Central memory CD4-positive, alpha-beta T cell (primary cell): Measurements from ENCODE around the gene CWC22.
"Not testable (repeated sequence)": the region's sequence is repeated elsewhere in the genome, so short reads cannot be mapped to it uniquely, and the experiment has no call there.

Experiments used
- DNase-seq: peaks from one replicate; pipeline ENCODE4 v3.0.0; 2022

Gene CWC22

DNA sequence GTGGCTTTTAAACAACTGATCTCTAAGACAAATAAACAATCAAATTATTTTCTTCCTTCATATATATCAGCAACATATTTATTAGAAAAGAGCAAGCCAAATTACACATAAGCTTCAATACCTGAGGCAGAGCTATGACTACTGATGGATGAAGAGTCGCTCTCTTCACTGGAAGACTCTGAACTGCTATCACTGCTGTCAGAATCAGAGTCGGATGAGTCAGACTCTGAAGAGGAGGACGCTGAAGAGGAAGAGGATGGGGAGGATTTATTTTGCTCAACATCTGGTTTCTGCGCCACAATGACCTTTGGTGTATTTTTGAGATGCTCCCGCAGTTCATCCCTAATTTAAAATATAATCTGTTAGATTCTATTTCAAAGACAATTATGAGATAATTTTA, 56.7 kb downstream of the CWC22 start:
- no peak for DNase-seq

GRCh38 chr2:179949438-179949837, 57.7 kb downstream of the CWC22 start:
- DNase-seq: no peak

GRCh38 chr2:179948058-179948457, 59.0 kb downstream of the CWC22 start:
- DNase-seq: no peak

DNA sequence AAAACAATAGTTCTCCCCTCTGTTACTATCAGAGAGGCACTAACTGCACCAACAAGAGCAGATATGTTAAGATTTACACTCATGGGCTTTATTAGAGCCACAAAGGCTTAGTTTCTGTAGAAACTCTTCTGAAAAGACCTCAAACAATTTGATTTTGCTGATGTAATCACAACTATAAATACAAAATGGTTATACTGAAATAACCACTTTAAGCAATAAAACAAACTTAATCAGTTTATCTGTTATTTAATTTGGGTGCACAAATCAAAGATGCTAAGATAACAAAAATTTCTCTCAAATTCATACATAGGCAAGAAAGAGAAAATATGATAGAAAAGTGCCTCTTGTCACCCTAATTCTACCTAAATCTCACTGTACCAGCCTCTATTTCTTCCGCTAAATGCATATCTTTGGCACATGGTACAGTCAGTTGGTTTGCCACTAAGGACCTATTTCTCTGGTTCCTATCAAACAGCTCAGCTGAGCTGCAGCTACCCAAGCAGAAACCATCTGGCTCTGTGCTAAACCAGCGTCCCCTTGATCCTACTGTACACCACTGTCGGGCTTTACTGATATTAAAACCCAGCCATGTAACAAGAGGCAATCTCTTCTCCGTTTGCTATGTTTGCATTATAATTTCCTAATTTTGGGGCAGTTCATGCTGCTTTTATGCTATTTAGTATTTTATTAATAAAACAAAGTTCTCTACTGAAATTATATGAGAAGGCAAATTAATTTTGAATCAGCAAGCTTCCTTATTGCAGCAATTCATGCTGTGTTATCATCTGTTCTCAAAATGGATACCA, 60.1 kb downstream of the CWC22 start:
- no peak for DNase-seq

- DNase-seq: no peak
Observed at GRCh38 chr2:179946346-179946745, 60.8 kb downstream of the CWC22 start.

- no peak for DNase-seq
Observed at GRCh38 chr2:179939259-179939658, 67.8 kb downstream of the CWC22 start.

DNA sequence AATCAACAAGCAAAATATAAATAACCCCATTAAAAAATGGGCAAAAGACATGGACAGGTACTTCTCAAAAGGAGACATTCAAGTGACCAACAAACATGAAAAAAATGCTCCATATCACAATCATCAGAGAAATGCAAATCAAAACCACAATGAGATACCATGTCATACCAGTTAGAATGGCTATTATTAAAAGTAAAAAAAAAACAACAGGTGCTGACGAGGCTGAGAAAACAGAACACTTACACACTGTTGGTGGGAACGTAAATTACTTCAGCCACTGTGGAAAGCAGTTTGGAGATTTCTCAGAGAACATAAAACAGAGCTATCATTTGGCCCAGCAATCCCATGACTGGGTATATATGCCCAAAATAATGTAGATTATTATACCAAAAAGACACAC, 69.1 kb downstream of the CWC22 start:
- DNase-seq: no peak

DNA sequence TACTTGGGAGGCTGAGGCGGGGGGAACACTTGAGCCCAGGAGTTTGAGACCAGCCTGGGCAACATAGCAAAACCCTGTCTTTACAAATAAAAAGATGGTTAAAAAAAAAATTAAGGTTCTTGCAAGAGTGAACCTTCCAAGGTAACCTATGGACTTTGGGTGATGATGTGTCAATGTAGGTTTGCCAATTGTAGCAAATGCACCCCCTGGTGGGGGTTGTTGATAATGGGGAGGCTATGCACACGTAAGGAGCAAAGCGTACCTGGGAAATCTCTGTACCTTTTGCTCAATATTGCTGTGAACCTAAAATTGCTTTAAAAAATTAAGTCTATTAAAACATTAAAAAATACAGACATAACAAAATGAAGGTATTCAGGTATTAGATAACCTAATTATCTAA, 70.4 kb downstream of the CWC22 start:
- no peak for DNase-seq

- DNase-seq: no peak
Observed at GRCh38 chr2:179936141-179936540, 71.0 kb downstream of the CWC22 start.

DNA sequence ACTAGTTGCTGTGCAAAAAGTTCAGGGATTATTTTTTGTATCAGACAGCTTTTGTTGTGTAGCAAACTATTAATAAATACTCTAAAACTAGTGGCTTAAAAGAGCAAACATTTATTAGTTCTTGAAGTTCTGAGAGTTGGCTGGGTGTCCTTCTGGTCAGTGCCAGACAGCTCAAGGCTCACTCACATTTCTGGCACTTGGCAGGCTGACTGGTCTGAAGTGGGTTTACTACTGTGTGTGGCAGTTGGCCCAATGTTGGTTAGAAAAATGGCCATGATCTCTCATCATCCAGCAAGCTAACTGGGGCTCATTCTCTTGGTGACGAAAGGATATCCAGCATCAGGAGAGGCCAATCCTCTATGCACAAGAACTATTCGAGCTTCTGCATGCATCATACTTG, 74.3 kb downstream of the CWC22 start:
- no peak for DNase-seq

DNA sequence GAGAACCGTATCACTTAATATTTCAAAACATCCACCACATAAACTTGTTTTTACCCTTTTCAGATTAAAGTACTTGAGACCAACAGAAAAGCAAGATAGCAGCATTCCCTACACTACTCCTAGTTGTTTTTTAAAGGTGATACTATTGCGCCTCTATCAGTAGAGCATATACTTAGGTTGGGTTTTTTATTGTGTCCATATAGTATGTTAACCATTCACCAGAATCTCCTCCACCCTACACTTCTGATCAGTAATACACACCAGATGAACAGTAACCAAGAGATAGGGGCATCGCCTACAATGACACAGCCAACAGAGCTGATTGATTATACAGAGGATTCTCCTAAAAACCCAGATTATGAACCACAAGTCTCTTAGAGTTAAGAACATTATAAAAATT, 75.6 kb downstream of the CWC22 start:
- no peak for DNase-seq

DNA sequence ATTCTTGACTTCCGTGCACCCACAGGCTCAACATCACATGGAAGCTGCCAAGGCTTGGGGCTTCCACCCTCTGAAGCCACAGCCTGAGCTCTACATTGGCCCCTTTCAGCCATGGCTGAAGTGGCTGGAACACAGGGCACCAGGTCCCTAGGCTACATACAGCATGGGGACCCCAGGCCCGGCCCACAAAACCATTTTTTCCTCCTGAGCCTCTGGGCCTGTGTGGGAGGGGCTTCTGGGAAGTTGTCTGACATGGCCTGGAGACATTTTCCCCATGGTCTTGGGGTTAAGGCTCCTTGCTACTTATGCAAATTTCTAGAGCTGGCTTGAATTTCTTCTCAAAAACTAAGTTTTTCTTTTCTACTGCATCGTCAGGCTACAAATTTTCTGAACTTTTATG, 77.1 kb downstream of the CWC22 start:
- DNase-seq: not testable (repeated sequence)

- no peak for DNase-seq
Observed at GRCh38 chr2:179927041-179927440, 80.1 kb downstream of the CWC22 start.

DNA sequence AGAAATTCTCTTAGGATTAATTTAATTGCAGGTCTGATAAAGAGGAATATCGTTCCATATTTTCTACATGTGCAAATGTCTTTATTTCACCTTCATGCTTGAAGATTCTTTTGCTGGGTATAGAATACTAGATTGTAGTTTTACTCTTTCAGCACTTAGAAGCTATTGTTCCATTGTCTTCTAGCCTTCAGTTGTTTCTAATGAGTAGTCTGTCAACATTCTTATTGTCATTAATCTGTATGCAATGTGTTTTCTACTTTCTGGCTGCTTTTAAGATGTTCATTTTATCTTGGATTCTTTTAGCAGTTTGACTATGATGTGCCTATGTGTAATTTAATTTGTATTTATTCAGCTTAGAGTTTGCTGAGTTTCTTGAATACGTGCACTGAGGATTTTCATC, 81.4 kb downstream of the CWC22 start:
- no peak for DNase-seq

DNA sequence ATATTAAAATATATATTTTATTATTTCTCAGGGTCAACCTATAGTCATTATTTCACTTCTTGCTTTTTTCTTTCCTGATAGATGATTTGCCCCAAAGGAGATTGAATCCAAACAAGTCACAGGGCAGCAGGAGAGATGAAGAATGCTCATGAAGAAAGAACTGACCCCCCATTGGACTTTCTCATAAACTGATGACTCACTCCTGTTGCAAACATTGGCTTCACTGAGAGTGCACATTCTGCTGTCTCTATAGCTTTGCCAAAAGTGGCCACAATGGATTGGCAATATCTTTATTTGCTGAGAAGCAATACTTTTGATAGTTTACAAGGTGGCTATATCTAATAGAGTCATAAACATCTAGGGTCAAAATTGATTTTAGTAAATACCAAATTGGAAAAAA, 89.8 kb downstream of the CWC22 start:
- no peak for DNase-seq

DNA sequence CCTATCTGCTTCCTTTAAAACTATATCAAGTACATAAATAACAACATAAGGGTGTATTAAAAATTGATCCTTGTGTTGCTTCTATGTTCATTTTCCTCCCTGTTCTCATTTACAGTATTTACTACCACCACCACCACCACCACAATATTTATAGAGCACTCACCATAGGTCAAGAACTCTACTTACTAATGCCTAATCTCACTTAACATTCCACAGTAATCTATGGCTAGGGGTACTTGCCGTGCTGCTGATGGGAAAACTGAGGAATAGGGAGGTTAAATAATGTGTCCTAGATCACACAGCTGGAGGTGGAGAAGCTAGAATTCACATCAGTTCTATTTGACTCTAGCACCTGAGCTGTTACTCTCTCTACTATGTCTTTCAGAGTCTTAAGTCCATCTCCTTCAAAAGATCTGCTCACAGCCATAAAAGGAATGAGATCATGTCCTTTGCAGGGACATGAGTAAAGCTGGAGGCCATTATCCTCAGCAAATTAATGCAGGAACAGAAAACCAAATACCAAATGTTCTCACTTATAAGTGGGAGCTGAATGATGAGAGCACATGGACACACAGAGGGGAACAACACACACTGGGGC, 91.6 kb downstream of the CWC22 start:
- no peak for DNase-seq

DNA sequence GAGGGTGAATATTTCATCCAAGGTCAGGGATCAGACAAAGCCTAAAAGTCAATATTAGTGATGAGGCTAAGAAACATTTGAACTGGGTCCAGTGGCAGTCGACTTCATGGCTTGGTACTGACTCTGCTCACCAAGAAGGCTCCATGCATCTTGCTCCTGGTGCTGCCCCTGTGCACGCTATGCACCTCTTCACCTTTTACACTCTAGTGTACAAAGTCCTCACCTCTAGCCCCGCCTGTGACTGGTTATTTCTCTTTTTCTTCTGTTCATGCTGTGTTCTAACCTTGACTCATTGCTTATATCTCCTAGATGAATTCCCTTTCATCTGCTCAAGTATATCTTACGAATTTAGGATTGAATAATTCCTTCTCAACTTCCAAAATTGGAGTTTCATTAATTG, 93.3 kb downstream of the CWC22 start:
- DNase-seq: no peak

DNA sequence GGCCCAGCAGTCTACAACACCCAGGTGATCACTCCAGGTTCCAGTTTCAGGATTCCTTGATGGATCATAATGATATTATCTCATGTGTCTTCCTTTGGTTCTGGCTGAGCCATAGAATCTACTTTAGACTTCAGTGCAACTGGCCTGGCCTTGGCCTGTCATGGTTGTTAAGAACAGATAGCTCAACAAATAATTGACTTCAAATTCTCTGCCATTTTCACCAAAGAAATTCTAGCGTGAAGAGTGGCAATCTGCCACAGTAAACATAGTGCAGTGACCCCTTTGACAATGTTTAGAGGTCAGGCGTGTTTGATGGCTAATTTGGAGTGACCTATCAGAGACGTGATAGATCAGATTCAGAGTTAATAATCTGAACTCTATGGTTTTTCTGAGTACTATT, 95.5 kb downstream of the CWC22 start:
- DNase-seq: no peak

DNA sequence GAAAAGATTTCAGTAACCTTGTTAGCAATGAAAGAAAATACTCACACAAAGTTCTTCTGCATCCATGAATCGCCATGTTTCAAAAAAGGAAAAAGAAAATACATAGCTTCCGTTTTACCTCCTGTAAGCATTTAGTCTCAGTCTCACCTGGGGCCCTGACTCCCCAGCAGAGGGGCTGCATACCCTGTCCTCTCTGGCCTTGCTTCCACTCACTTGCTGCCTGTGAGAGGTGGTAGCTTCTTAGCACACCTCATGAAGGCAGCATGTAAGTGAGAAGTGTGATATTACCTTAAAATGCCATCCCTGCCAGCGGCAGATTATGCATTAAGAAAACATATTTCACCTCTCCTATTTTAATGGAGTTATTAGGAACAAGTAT, 96.4 kb downstream of the CWC22 start:
- no peak for DNase-seq

- DNase-seq: no peak
Observed at GRCh38 chr2:179909845-179910734, 97.0 kb downstream of the CWC22 start.

GRCh38 chr2:179900655-179901054, 106.4 kb downstream of the CWC22 start:
- no peak for DNase-seq

GRCh38 chr2:179899666-179900065, 107.4 kb downstream of the CWC22 start:
- DNase-seq: no peak

DNA sequence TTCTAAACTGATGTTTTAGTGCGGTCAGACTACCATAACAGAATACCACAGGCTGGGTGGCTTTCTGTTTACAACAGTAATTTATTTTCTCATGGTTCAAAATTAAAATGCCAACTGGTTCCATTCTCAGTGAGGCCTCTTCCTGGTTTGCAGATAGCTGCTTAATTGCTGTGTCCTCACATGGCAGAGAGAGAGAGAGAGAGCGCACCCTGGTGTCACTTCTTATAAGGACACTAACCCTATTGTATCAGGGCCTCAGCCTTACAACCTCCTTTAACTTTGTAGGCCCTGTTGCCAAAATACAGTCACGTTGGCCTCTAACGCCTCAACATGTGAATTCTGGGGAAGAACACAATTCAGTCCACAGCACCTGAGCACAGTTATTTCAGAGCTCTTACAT, 108.2 kb downstream of the CWC22 start:
- DNase-seq: no peak
